Mucosa of descending colon (tissue), 3 donors: ENCODE measurements around the gene HIRA. TPM values are rescaled to one million over a fixed set of nuclear protein-coding genes. Genes with fewer than 3 reads are reported as not detected.

Source experiments
- ATAC-seq: fragments of 200-7000 bp; cut with Tn5 transposase; one replicate; pipeline ENCODE4 v1.9.1; 2020; ENCODE audit warnings: mild to moderate bottlenecking, moderate library complexity
- DNase-seq, 3 donors: peaks; one replicate each; pipeline ENCODE4 v3.0.0-alpha.2; 2020
- H3K36me3 ChIP-seq: fragments of 200-600 bp; one replicate; pipeline ENCODE4 v1.8.0; 2021; ENCODE audit warnings: low read depth, mild to moderate bottlenecking
- H3K4me1 ChIP-seq: fragments of 200-600 bp; one replicate; pipeline ENCODE4 v1.8.0; 2021; ENCODE audit warnings: low read depth, mild to moderate bottlenecking
- H3K4me3 ChIP-seq: fragments of 200-600 bp; one replicate; pipeline ENCODE4 v1.8.0; 2021; ENCODE audit warnings: mild to moderate bottlenecking
- H3K9me3 ChIP-seq: fragments of 200-600 bp; one replicate; pipeline ENCODE4 v1.8.0; 2021; ENCODE audit warnings: mild to moderate bottlenecking
- CTCF ChIP-seq: fragments of 200-600 bp; IDR thresholded peaks from one replicate; pipeline ENCODE4 v1.8.0; 2022; ENCODE audit warnings: antibody characterized with exemption, mild to moderate bottlenecking
- intact Hi-C, 2 donors: fragments of 100-400 bp; cut with DNase I in 1 of 2; cut with micrococcal nuclease in 1 of 2; formaldehyde crosslinking; loops; one replicate each; pipeline versions ENCODE4 v1.11.0 to v1.11.1; 2022; cut with DNase I, micrococcal nuclease
- total RNA-seq, 3 donors: library from RNA; stranded (reverse); fragmentation: NEBNext Ultra II Directional in 2 of 3; extraction: Animal tissue kit (Norgen Biotek cat#: 25700) in 2 of 3; gene quantifications; one replicate each; pipeline versions ENCODE4 v1.2.1 to v1.2.4, GENCODE V29; 2021 to 2023
- donor health status: DM: no; HTN: no; CAD: no; lungs with moderate emphysema.
- donor health status: DM: no; HTN: no; CAD: no.
- donor health status: DM: no; HTN: yes; CAD: no.

HIRA gene
- total RNA-seq, 3 donors from 2014 or later: 24.0 to 35.0 (median 27.4) TPM

GRCh38 chr22:19463008-19463407 is 31.5 kb upstream of the HIRA start:
- no peak for ATAC-seq
- peaks cover 16% of the 10 kb centered on the region for H3K36me3 ChIP-seq

GRCh38 chr22:19461506-19461905 is 30.0 kb upstream of the HIRA start:
- peaks cover 10% of the 10 kb centered on the region for H3K36me3 ChIP-seq
- intact Hi-C loops: no loop called here
- no peak for ATAC-seq
- DNase-seq: no peak
- H3K9me3 ChIP-seq: no peaks in the 10 kb centered on the region
- no peaks in the 10 kb centered on the region for H3K4me1 ChIP-seq
- no peak for TF ChIP-seq CTCF
- no peak overlapping the region for H3K4me3 ChIP-seq

More at GRCh38 chr22:19463008-19463407, 31.5 kb upstream of the HIRA start:
- no peak for TF ChIP-seq CTCF
- intact Hi-C loops: no loop called here
- no peaks in the 10 kb centered on the region for H3K4me1 ChIP-seq
- H3K9me3 ChIP-seq: no peaks in the 10 kb centered on the region
- DNase-seq: no peak
- H3K4me3 ChIP-seq: no peak overlapping the region

- H3K36me3 ChIP-seq: peaks cover 13% of the 10 kb centered on the region
- no peaks in the 10 kb centered on the region for H3K4me1 ChIP-seq
- ATAC-seq (no peak), DNase-seq (no peak)
- H3K4me3 ChIP-seq: no peak overlapping the region
- no peak for TF ChIP-seq CTCF
- intact Hi-C loops: no loop called here
- H3K9me3 ChIP-seq: no peaks in the 10 kb centered on the region
Measured at GRCh38 chr22:19460036-19460435, 28.5 kb upstream of the HIRA start.

- H3K9me3 ChIP-seq: no peaks in the 10 kb centered on the region
- no peak for DNase-seq
- peaks cover 13% of the 10 kb centered on the region for H3K36me3 ChIP-seq
- no peaks in the 10 kb centered on the region for H3K4me1 ChIP-seq
- no peak overlapping the region for H3K4me3 ChIP-seq
- intact Hi-C loops: no loop called here
- no peak for TF ChIP-seq CTCF
- no peak for ATAC-seq
Measured at GRCh38 chr22:19457828-19458428, 26.4 kb upstream of the HIRA start.

GRCh38 chr22:19456541-19456940 is 25.0 kb upstream of the HIRA start:
- peaks cover 13% of the 10 kb centered on the region for H3K36me3 ChIP-seq
- intact Hi-C loops: no loop called here
- ATAC-seq: no peak

More at GRCh38 chr22:19456541-19456940, 25.0 kb upstream of the HIRA start:
- no peak overlapping the region for H3K4me3 ChIP-seq
- TF ChIP-seq CTCF: no peak
- H3K9me3 ChIP-seq: no peaks in the 10 kb centered on the region
- H3K4me1 ChIP-seq: no peaks in the 10 kb centered on the region
- DNase-seq: no peak
